ENCODE measurements around the gene SUGCT.

DNA sequence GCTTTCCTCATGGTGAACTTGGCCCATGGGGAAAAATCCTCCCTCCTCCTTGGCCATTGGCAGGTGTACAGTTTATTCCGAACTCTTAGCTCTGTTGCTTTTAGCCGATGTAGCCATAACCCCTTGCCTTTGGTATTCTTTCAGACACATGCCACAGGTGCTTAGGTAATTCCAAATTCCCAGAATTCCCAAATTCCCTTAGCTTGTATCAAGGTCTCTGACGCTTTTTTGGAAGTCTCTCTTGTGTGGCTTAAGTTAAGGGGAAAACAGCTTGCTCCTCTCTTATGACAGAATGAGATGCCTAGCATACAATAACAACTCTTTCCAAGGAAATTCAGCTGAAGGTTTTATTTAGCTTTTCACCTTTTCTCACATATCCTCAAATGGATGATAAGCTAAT lies 68.0 kb downstream of the SUGCT start:
- TF ChIP-seq, protein P1, sequence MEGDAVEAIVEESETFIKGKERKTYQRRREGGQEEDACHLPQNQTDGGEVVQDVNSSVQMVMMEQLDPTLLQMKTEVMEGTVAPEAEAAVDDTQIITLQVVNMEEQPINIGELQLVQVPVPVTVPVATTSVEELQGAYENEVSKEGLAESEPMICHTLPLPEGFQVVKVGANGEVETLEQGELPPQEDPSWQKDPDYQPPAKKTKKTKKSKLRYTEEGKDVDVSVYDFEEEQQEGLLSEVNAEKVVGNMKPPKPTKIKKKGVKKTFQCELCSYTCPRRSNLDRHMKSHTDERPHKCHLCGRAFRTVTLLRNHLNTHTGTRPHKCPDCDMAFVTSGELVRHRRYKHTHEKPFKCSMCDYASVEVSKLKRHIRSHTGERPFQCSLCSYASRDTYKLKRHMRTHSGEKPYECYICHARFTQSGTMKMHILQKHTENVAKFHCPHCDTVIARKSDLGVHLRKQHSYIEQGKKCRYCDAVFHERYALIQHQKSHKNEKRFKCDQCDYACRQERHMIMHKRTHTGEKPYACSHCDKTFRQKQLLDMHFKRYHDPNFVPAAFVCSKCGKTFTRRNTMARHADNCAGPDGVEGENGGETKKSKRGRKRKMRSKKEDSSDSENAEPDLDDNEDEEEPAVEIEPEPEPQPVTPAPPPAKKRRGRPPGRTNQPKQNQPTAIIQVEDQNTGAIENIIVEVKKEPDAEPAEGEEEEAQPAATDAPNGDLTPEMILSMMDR (IDR thresholded peaks at IDR 0.05), result no peak
- no peak for TF ChIP-seq POLR2A (IDR thresholded peaks at IDR 0.05)
